ENCODE data around the gene PIK3R3. TPM values are rescaled to one million over a fixed set of nuclear protein-coding genes. Genes with fewer than 3 reads are reported as not detected.
A peak's percentile ranks its signal among the peaks of the same experiment; 100 is the strongest.

PIK3R3 gene
- total RNA-seq, 1 donor: 6.1 TPM

DNA sequence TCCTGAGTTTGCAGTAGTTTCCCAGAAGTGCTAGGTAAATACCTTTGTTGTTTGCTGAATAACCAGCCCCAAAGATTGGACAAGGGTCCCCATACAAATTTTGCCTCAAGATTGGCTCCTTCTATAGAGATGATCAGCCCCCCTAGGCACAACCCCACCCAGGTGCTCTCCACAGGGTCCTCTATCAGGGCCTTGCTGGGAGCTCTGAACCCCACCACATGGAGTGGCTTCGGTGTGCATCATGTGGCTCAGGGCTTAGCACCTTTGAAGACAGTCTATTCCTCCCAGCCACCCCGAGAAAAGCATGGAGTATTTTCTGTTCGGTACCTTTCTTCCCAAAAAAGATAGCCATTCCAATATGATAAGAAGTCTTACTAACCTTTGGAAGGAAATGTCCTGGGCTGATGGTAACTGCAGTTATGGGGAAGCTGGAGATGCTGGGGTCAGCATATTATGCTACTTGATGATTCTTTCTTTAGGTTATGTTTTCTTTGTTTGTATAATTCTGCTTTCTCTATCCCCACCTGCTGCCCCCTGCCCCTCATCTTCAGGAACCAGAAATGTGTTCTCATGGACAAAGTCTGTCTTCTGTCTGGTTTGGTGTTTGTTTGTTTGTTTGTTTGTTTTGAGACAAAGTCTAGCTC lies 37.5 kb upstream of the PIK3R3 start:
- no peak for DNase-seq (ENCODE audit: low read depth)
- TF ChIP-seq, protein P1, sequence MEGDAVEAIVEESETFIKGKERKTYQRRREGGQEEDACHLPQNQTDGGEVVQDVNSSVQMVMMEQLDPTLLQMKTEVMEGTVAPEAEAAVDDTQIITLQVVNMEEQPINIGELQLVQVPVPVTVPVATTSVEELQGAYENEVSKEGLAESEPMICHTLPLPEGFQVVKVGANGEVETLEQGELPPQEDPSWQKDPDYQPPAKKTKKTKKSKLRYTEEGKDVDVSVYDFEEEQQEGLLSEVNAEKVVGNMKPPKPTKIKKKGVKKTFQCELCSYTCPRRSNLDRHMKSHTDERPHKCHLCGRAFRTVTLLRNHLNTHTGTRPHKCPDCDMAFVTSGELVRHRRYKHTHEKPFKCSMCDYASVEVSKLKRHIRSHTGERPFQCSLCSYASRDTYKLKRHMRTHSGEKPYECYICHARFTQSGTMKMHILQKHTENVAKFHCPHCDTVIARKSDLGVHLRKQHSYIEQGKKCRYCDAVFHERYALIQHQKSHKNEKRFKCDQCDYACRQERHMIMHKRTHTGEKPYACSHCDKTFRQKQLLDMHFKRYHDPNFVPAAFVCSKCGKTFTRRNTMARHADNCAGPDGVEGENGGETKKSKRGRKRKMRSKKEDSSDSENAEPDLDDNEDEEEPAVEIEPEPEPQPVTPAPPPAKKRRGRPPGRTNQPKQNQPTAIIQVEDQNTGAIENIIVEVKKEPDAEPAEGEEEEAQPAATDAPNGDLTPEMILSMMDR (IDR thresholded peaks at IDR 0.05; ENCODE audit: insufficient read depth, low read length): no peak
- no peak overlapping the region for H3K4me3 ChIP-seq (ENCODE audit: low read depth, low read length)

DNA sequence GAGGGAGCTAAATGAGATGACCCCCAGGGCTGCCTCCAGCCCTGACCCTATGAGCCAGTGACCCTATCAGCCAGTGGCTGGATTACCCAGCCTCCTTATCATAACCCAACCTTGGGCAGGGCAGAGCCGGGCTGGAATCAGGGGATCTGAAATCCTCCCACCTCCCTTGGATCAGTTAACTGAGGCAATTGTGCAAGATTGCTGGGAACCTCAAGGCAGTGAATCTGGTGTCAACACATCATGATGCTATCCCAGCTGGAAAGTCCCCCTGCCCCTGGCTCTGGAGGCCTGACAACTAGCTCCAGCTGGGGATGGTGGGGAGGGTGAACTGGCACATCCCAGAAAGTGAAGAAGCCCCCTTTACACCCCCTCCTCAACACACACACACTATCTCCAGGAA lies 36.0 kb upstream of the PIK3R3 start:
- TF ChIP-seq, protein P1 (IDR thresholded peaks at IDR 0.05; ENCODE audit: insufficient read depth, low read length): no peak
- DNase-seq (ENCODE audit: low read depth): no peak
- H3K4me3 ChIP-seq (ENCODE audit: low read depth, low read length): no peak overlapping the region

DNA sequence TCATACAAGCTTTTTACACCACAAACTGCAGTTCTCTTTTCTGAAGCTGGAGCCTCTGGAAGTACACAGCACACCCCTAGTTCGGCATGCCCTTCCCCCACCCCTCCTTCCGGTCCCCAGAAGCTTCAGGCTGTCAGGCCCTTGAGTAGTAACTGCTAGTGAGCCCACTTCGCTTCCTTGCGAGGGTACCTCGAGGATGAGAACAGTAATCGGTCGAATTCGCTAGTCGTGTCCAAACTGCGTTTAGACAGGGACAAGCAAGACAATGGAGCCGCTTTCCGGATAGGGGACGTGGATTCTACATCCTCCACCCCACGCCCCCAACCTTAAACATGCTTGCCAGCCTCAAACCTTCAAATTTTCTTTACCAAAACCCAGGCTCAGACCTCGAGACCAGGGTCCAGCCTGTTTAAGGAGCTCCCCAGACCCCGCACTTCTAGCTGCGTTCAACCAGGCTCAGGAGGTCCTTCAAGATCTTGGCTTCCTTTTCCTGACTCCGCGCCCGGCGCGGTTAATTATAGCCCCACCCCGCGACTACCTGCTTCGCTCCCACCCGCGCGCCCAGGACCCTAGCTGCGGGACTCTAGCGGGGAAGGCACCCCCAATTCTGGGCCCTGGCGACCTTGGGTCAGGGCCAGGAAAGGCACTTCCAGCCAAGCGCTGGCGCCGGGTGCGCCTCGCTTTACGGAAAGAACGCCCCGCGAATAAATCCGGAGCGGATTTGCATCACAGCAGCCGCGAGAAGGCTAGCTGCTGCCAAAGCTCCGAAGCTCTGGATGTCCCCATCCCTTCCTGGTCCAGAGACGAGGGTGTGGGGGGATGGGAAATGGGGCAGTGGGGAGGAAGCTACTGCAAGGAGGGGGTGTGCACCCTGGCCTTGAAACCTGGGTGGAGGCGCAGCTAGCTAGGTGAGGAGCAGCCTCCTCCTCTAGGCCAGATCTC lies 34.4 kb upstream of the PIK3R3 start:
- peak overlapping the region; percentile 59 for H3K4me3 ChIP-seq (ENCODE audit: low read depth, low read length)
- DNase-seq (ENCODE audit: low read depth): no peak
- TF ChIP-seq, protein P1 (IDR thresholded peaks at IDR 0.05; ENCODE audit: insufficient read depth, low read length): no peak

DNA sequence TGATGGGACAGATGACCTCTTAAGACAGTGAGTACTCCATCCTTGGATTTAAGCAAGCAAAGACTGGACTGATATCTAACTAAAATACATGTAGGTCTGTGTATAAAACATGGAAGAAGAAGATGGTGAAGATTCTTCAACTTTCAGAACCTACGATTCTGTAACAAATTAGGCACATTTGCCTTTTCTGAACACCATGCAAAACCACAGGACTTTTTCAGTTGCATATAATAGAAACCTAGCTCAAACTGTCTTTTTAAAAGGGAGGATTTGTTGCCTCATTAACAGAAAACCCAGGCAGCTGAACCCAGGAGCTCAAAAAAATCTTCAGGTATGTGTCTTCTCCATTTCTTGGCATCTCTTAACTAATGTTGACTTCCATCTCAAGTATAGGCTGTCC lies 27.8 kb upstream of the PIK3R3 start:
- no peak overlapping the region for H3K4me3 ChIP-seq (ENCODE audit: low read depth, low read length)
- TF ChIP-seq, protein P1 (IDR thresholded peaks at IDR 0.05; ENCODE audit: insufficient read depth, low read length): no peak
- no peak for DNase-seq (ENCODE audit: low read depth)

DNA sequence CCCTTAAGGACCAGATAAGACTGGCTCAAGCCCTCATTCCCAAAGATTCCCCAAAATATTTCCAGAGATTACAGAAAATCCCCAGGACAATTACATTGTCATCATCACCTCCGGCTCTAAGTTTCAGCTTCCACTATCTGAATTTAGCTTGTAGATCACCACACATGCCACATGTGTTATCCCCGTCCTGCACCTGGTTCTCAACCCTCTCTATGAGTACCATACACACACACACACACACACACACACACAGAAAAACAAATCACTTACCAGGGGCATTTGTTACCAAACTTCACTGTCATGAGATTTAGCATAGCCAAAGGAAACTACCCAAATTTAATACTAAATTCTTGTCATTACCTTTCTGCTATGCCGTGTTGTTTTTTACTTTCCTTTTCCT lies 27.1 kb upstream of the PIK3R3 start:
- H3K4me3 ChIP-seq (ENCODE audit: low read depth, low read length): no peak overlapping the region
- no peak for DNase-seq (ENCODE audit: low read depth)
- TF ChIP-seq, protein P1 (IDR thresholded peaks at IDR 0.05; ENCODE audit: insufficient read depth, low read length): no peak

DNA sequence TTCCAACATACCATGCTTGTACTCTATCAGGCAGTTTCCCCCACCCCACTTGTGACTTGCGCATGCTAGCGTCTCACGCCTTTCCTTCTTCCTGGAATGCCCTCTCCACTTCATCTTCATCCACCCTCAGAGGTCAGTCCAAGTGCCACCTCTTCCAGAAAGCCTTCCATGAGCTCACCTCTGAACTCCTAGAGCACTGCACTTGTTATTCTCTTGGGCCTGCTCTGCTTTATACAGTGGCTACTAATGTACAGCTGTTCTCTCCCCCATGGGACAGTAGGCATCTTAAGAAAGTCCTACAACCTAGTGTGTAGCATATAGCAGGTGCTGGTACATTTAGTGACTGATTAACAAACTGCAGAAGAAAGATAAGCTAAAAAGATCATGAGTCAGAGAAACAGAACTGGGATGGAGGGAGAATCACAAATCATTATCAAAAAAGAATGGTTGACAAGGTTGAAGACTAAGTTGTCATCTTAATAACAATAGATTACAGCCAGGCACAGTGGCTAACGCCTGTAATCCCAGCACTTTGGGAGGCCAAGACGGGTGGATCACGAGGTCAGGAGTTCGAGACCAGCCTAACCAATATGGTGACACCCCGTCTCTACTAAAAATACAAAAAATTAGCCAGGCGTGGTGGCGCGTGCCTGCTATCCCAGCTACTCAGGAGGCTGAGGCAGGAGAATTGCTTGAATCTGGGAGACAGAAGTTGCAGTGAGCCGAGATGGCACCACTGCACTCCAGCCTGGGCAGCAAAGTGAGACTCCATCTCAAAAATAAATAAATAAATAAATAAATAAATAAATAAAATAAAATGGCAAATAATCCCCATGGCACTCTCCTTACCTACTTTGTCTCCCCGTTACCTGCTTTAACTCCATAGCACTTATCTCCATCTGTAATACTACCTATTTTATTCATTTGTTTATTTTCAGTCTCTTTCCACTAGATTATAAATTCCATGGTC lies 26.2 kb upstream of the PIK3R3 start:
- no peak for DNase-seq (ENCODE audit: low read depth)
- H3K4me3 ChIP-seq (ENCODE audit: low read depth, low read length): no peak overlapping the region
- TF ChIP-seq, protein P1 (IDR thresholded peaks at IDR 0.05; ENCODE audit: insufficient read depth, low read length): no peak
